ENCODE results near the gene TMA7B.

The TMA7B gene

GRCh38 chr22:39958949-39959639 lies 1.1 kb upstream of the TMA7B start:
- Histone ChIP-seq H3K36me3 (ENCODE audit: control insufficient read depth in 1 of 2, insufficient read depth in 2 of 2, low read length in 2 of 2) (no peaks in the 10 kb centered on the region), H3K9me3 (ENCODE audit: control insufficient read depth in 1 of 2, low read length in 2 of 2) (no peaks in the 10 kb centered on the region), H3K4me3 (ENCODE audit: low read depth in 1 of 2, low read length in 2 of 2) (no peak overlapping the region), H3K4me1 (ENCODE audit: control insufficient read depth in 1 of 2, insufficient read depth in 2 of 2, low read length in 2 of 2) (no peaks in the 10 kb centered on the region), H3K27ac (ENCODE audit: low read length) (no peak overlapping the region), H3K27me3 (ENCODE audit: low read depth, low read length) (peaks cover 5% of the 10 kb centered on the region)

- Histone ChIP-seq H3K27me3 (ENCODE audit: low read depth, low read length) (peaks cover 5% of the 10 kb centered on the region), H3K9me3 (ENCODE audit: control insufficient read depth in 1 of 2, low read length in 2 of 2) (no peaks in the 10 kb centered on the region), H3K36me3 (ENCODE audit: control insufficient read depth in 1 of 2, insufficient read depth in 2 of 2, low read length in 2 of 2) (no peaks in the 10 kb centered on the region), H3K4me3 (ENCODE audit: low read depth in 1 of 2, low read length in 2 of 2) (no peak overlapping the region), H3K27ac (ENCODE audit: low read length) (no peak overlapping the region), H3K4me1 (ENCODE audit: control insufficient read depth in 1 of 2, insufficient read depth in 2 of 2, low read length in 2 of 2) (no peaks in the 10 kb centered on the region)
These were observed 872 bp downstream of the TMA7B start for GRCh38 chr22:39960791-39961746.

- Histone ChIP-seq H3K36me3 (ENCODE audit: control insufficient read depth in 1 of 2, insufficient read depth in 2 of 2, low read length in 2 of 2) (no peaks in the 10 kb centered on the region), H3K27me3 (ENCODE audit: low read depth, low read length) (peaks cover 5% of the 10 kb centered on the region), H3K27ac (ENCODE audit: low read length) (no peak overlapping the region), H3K4me3 (ENCODE audit: low read depth in 1 of 2, low read length in 2 of 2) (no peak overlapping the region), H3K9me3 (ENCODE audit: control insufficient read depth in 1 of 2, low read length in 2 of 2) (no peaks in the 10 kb centered on the region), H3K4me1 (ENCODE audit: control insufficient read depth in 1 of 2, insufficient read depth in 2 of 2, low read length in 2 of 2) (no peaks in the 10 kb centered on the region)
These were observed 1.9 kb downstream of the TMA7B start for GRCh38 chr22:39962071-39962470.

GRCh38 chr22:39965748-39966147 lies 5.6 kb downstream of the TMA7B start:
- Histone ChIP-seq H3K4me3 (ENCODE audit: low read depth in 1 of 2, low read length in 2 of 2) (no peak overlapping the region), H3K4me1 (ENCODE audit: control insufficient read depth in 1 of 2, insufficient read depth in 2 of 2, low read length in 2 of 2) (no peaks in the 10 kb centered on the region), H3K36me3 (ENCODE audit: control insufficient read depth in 1 of 2, insufficient read depth in 2 of 2, low read length in 2 of 2) (no peaks in the 10 kb centered on the region), H3K9me3 (ENCODE audit: control insufficient read depth in 1 of 2, low read length in 2 of 2) (no peaks in the 10 kb centered on the region), H3K27ac (ENCODE audit: low read length) (no peak overlapping the region), H3K27me3 (ENCODE audit: low read depth, low read length) (no peaks in the 10 kb centered on the region)

GRCh38 chr22:39966470-39966869 lies 6.3 kb downstream of the TMA7B start:
- H3K9me3 ChIP-seq (ENCODE audit: control insufficient read depth in 1 of 2, low read length in 2 of 2), result no peaks in the 10 kb centered on the region
- H3K27ac ChIP-seq (ENCODE audit: low read length), result no peak overlapping the region

GRCh38 chr22:39967103-39967829 lies 7.1 kb downstream of the TMA7B start:
- Histone ChIP-seq H3K4me3 (ENCODE audit: low read depth in 1 of 2, low read length in 2 of 2) (no peak overlapping the region), H3K4me1 (ENCODE audit: control insufficient read depth in 1 of 2, insufficient read depth in 2 of 2, low read length in 2 of 2) (no peaks in the 10 kb centered on the region), H3K9me3 (ENCODE audit: control insufficient read depth in 1 of 2, low read length in 2 of 2) (no peaks in the 10 kb centered on the region), H3K27ac (ENCODE audit: low read length) (no peak overlapping the region), H3K36me3 (ENCODE audit: control insufficient read depth in 1 of 2, insufficient read depth in 2 of 2, low read length in 2 of 2) (no peaks in the 10 kb centered on the region), H3K27me3 (ENCODE audit: low read depth, low read length) (no peaks in the 10 kb centered on the region)

More at GRCh38 chr22:39966470-39966869, 6.3 kb downstream of the TMA7B start:
- H3K36me3 ChIP-seq (ENCODE audit: control insufficient read depth in 1 of 2, insufficient read depth in 2 of 2, low read length in 2 of 2), result no peaks in the 10 kb centered on the region
- H3K4me1 ChIP-seq (ENCODE audit: control insufficient read depth in 1 of 2, insufficient read depth in 2 of 2, low read length in 2 of 2), result no peaks in the 10 kb centered on the region
- no peak overlapping the region for H3K4me3 ChIP-seq (ENCODE audit: low read depth in 1 of 2, low read length in 2 of 2)
- H3K27me3 ChIP-seq (ENCODE audit: low read depth, low read length), result no peaks in the 10 kb centered on the region

- Histone ChIP-seq H3K36me3 (ENCODE audit: control insufficient read depth in 1 of 2, insufficient read depth in 2 of 2, low read length in 2 of 2) (no peaks in the 10 kb centered on the region), H3K4me1 (ENCODE audit: control insufficient read depth in 1 of 2, insufficient read depth in 2 of 2, low read length in 2 of 2) (no peaks in the 10 kb centered on the region), H3K27me3 (ENCODE audit: low read depth, low read length) (no peaks in the 10 kb centered on the region), H3K9me3 (ENCODE audit: control insufficient read depth in 1 of 2, low read length in 2 of 2) (no peaks in the 10 kb centered on the region), H3K27ac (ENCODE audit: low read length) (no peak overlapping the region), H3K4me3 (ENCODE audit: low read depth in 1 of 2, low read length in 2 of 2) (no peak overlapping the region)
These were observed 8.1 kb downstream of the TMA7B start for GRCh38 chr22:39967996-39968972.

GRCh38 chr22:39970742-39971141 lies 10.5 kb downstream of the TMA7B start:
- Histone ChIP-seq H3K27me3 (ENCODE audit: low read depth, low read length) (no peaks in the 10 kb centered on the region), H3K36me3 (ENCODE audit: control insufficient read depth in 1 of 2, insufficient read depth in 2 of 2, low read length in 2 of 2) (no peaks in the 10 kb centered on the region), H3K4me1 (ENCODE audit: control insufficient read depth in 1 of 2, insufficient read depth in 2 of 2, low read length in 2 of 2) (no peaks in the 10 kb centered on the region), H3K4me3 (ENCODE audit: low read depth in 1 of 2, low read length in 2 of 2) (no peak overlapping the region), H3K9me3 (ENCODE audit: control insufficient read depth in 1 of 2, low read length in 2 of 2) (no peaks in the 10 kb centered on the region), H3K27ac (ENCODE audit: low read length) (no peak overlapping the region)

GRCh38 chr22:39972641-39973040 lies 12.4 kb downstream of the TMA7B start:
- no peaks in the 10 kb centered on the region for H3K9me3 ChIP-seq (ENCODE audit: control insufficient read depth in 1 of 2, low read length in 2 of 2)
- H3K27me3 ChIP-seq (ENCODE audit: low read depth, low read length), result no peaks in the 10 kb centered on the region
- H3K4me3 ChIP-seq (ENCODE audit: low read depth in 1 of 2, low read length in 2 of 2), result no peak overlapping the region
- H3K27ac ChIP-seq (ENCODE audit: low read length), result no peak overlapping the region
- H3K4me1 ChIP-seq (ENCODE audit: control insufficient read depth in 1 of 2, insufficient read depth in 2 of 2, low read length in 2 of 2), result no peaks in the 10 kb centered on the region
- H3K36me3 ChIP-seq (ENCODE audit: control insufficient read depth in 1 of 2, insufficient read depth in 2 of 2, low read length in 2 of 2), result no peaks in the 10 kb centered on the region

GRCh38 chr22:39973656-39974055 lies 13.5 kb downstream of the TMA7B start:
- Histone ChIP-seq H3K4me3 (ENCODE audit: low read depth in 1 of 2, low read length in 2 of 2) (no peak overlapping the region), H3K4me1 (ENCODE audit: control insufficient read depth in 1 of 2, insufficient read depth in 2 of 2, low read length in 2 of 2) (no peaks in the 10 kb centered on the region), H3K27me3 (ENCODE audit: low read depth, low read length) (no peaks in the 10 kb centered on the region), H3K36me3 (ENCODE audit: control insufficient read depth in 1 of 2, insufficient read depth in 2 of 2, low read length in 2 of 2) (no peaks in the 10 kb centered on the region), H3K9me3 (ENCODE audit: control insufficient read depth in 1 of 2, low read length in 2 of 2) (no peaks in the 10 kb centered on the region), H3K27ac (ENCODE audit: low read length) (no peak overlapping the region)
